Testis (tissue), 3 donors: ENCODE measurements around the gene IRF8. TPM values are rescaled to one million over a fixed set of nuclear protein-coding genes. Genes with fewer than 3 reads are reported as not detected.

Experiments
- DNase-seq: peaks from one replicate; pipeline ENCODE4 v3.0.0-alpha.2; 2019
- H3K27ac ChIP-seq, 2 donors: fragments of 200-600 bp; sonication (generic); one replicate each; pipeline ENCODE4 v1.5.1; 2019
- H3K27me3 ChIP-seq: fragments of 200-600 bp; sonication (generic); one replicate; pipeline ENCODE4 v1.5.1; 2019
- H3K36me3 ChIP-seq: fragments of 200-600 bp; sonication (generic); one replicate; pipeline ENCODE4 v1.5.1; 2017; ENCODE audit warnings: low read depth; ENCODE audit errors: missing control alignments
- H3K4me1 ChIP-seq: fragments of 200-600 bp; sonication (generic); one replicate; pipeline ENCODE4 v1.5.1; 2019
- H3K4me3 ChIP-seq, 2 donors: fragments of 200-600 bp; sonication (generic); one replicate each; pipeline ENCODE4 v1.5.1; 2017 to 2019
- H3K9me3 ChIP-seq: fragments of 200-600 bp; sonication (generic); one replicate; pipeline ENCODE4 v1.5.1; 2017
- CTCF ChIP-seq, 3 experiments: fragments of 450-650 bp in 2 of 3; fragments of 200-600 bp in 1 of 3; sonication (generic) in 1 of 3; IDR thresholded peaks; one replicate each; pipeline ENCODE4 v1.5.1; 2016 to 2019; ENCODE audit warnings: antibody characterized with exemption in 3 of 3, mild to moderate bottlenecking in 2 of 3, moderate library complexity in 1 of 3
- POLR2A ChIP-seq: fragments of 450-650 bp; IDR thresholded peaks from one replicate; pipeline ENCODE4 v1.6.1; 2017; ENCODE audit warnings: antibody characterized with exemption, mild to moderate bottlenecking, moderate library complexity
- WGBS, 2 donors: methylation state at CpG; one replicate each; pipeline ENCODE4 v1.1.5; 2018; 5-methylcytosine and 5-hydroxymethylcytosine counted together
- intact Hi-C: fragments of 100-400 bp; cut with DNase I; formaldehyde crosslinking; loops from one replicate; pipeline ENCODE4 v1.15.1; 2023; ENCODE audit warnings: low total_unique reads
- polyA plus RNA-seq: library from polyadenylated mRNA; stranded (reverse); fragments of 350-450 nt; fragmentation: Illumina TruSeq; extraction: RNeasy Lipid Tissue Mini Kit (QIAGEN cat#74804); gene quantifications from one replicate; pipeline ENCODE4 v1.2.3, GENCODE V29; 2014; ENCODE audit warnings: low read depth, low replicate concordance; ENCODE audit not compliant: insufficient read depth
- total RNA-seq, 2 donors: library from RNA; depleted of rRNA; stranded (reverse); fragments of >200 nt; gene quantifications; one replicate each; pipeline ENCODE4 v1.2.3, GENCODE V29; 2016

IRF8 gene
- total and polyA plus RNA-seq, 3 donors from 2014 or later, result 7.2 to 15.0 (median 14.0) TPM

GRCh38 chr16:85853547-85854545 is 45.1 kb upstream of the IRF8 start:
- WGBS, 2 donors, result 86% methylated on average over 16 of the region's 16 CpGs

GRCh38 chr16:85854935-85855334 is 44.0 kb upstream of the IRF8 start:
- WGBS, 2 donors, result 86 to 100% methylated on average over 1 of the region's 1 CpG
- intact Hi-C loops, result no loop called here
- no peaks in the 10 kb centered on the region for H3K4me1 ChIP-seq
- TF ChIP-seq CTCF (IDR thresholded peaks at IDR 0.05) (no peak), POLR2A (no peak)
- no peak for DNase-seq
- H3K9me3 ChIP-seq, result no peaks in the 10 kb centered on the region
- no peaks in the 10 kb centered on the region for H3K36me3 ChIP-seq
- no peak overlapping the region for H3K27ac ChIP-seq
- H3K4me3 ChIP-seq, result no peak overlapping the region
- no peaks in the 10 kb centered on the region for H3K27me3 ChIP-seq

More at GRCh38 chr16:85853547-85854545, 45.1 kb upstream of the IRF8 start:
- Histone ChIP-seq H3K9me3 (no peaks in the 10 kb centered on the region), H3K4me3 (no peak overlapping the region), H3K36me3 (no peaks in the 10 kb centered on the region), H3K27ac (no peak overlapping the region), H3K4me1 (no peaks in the 10 kb centered on the region), H3K27me3 (no peaks in the 10 kb centered on the region)
- TF ChIP-seq CTCF (IDR thresholded peaks at IDR 0.05) (no peak), POLR2A (no peak)
- intact Hi-C loops, result no loop called here
- DNase-seq, result no peak

GRCh38 chr16:85856079-85856478 is 42.9 kb upstream of the IRF8 start:
- 65 to 90% methylated on average over 6 of the region's 6 CpGs for WGBS, 2 donors
- Histone ChIP-seq H3K27me3 (no peaks in the 10 kb centered on the region), H3K4me1 (no peaks in the 10 kb centered on the region), H3K4me3 (no peak overlapping the region), H3K36me3 (no peaks in the 10 kb centered on the region), H3K9me3 (no peaks in the 10 kb centered on the region), H3K27ac (no peak overlapping the region)
- intact Hi-C loops, result no loop called here
- TF ChIP-seq POLR2A, result no peak
- no peak for TF ChIP-seq CTCF (IDR thresholded peaks at IDR 0.05)
- no peak for DNase-seq

- Histone ChIP-seq H3K4me3 (no peak overlapping the region), H3K4me1 (no peaks in the 10 kb centered on the region), H3K27ac (no peak overlapping the region), H3K36me3 (no peaks in the 10 kb centered on the region), H3K9me3 (no peaks in the 10 kb centered on the region), H3K27me3 (no peaks in the 10 kb centered on the region)
- intact Hi-C loops, result no loop called here
- TF ChIP-seq POLR2A, result no peak
- TF ChIP-seq CTCF (IDR thresholded peaks at IDR 0.05), result no peak
- DNase-seq, result no peak
- 85 to 87% methylated on average over 5 of the region's 5 CpGs for WGBS, 2 donors
These were observed 42.4 kb upstream of the IRF8 start for GRCh38 chr16:85856585-85856984.
